ENCODE data around the gene ABLIM2.

ABLIM2 gene

DNA sequence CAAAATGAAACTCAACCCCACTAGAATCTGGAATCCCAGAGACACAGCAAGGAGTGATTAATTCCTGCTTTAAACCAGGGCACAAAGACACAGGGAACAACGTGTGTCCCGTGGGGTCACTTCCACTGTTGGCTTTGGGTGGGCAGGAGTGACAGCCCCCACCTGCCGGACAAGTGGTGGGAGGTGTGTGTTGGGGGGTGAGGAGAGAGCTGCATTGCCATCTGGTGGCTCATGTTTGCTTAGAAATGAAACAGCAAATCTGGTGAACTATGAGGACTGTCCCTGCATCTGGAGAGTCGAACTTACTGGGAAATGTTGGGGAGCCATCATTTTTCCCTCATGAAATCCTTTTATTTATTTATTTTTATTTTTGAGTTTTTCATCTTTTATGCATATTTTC lies 143.1 kb downstream of the ABLIM2 start:
- DNase-seq, result no peak

DNA sequence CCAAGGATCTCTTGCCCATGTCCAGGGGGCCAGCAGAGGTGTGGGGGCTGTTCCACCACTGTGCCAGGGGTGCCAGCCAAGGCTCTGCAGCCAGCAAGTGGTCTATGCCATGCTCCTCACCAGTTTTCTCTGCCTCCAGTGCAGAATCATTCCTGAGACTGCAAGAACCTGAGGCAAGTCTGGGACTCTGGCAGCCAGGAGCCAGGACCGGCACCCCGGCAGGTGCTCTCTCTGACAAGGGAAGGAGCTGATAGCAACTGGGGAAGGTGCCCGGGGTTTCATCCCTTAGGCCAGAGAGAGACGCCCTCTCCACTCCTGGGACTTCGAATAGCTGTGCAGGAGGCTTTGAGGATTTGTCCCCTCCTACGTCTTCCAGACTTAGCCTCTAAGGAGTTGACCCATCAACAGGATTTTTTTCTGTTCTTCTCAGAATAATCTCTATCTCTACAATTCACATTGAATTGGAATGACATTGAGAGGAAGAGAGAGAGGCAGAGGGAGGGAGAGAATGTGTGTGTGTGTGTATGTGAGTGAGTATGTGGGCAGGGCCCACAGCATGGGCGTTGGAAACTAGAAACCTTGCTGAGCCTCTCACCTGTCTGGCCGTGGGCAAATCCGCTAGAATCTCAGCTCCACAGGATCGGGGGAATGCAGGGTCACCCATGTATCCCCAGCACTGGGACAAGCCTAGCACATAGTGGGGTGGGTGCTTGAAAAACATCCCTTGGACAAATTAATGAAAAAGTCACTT lies 144.5 kb downstream of the ABLIM2 start:
- no peak for DNase-seq

DNA sequence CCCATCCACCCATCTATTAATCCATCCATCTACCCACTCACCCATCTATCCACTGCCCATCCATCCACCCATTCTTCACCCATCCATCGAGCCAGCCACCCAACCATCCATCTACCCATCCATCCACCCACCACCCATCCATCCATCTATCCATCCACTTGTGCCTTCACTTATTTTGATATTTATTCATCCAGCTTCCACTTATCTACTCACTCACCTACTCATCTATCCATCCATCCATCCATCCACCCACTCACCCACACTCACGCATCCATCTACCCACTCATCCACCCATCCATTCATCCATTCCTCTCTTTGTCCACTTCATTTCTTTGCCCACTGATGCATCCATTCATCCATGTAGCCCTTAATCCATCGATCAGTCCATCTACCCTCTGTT lies 146.1 kb downstream of the ABLIM2 start:
- DNase-seq, result no peak

DNA sequence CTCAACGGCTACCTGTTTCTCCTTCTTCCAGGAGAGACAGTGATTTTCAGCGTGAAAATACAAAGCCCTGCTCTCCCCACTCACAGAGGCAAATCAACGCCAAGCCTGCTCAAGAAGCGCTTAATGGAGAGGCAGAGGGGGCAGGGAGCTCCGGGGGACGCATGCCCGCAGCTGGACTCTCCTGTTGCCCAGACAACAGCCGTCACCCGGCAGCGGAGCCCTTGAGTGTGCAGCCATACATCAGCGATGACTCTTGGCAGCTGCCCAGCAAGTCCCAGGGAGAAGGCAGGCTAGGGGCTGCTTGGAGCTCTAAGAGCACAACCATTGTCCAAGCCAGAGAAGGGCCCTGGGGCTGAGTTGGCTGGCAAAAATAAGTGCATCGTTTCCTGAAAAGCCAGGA lies 148.0 kb downstream of the ABLIM2 start:
- DNase-seq, result no peak

DNA sequence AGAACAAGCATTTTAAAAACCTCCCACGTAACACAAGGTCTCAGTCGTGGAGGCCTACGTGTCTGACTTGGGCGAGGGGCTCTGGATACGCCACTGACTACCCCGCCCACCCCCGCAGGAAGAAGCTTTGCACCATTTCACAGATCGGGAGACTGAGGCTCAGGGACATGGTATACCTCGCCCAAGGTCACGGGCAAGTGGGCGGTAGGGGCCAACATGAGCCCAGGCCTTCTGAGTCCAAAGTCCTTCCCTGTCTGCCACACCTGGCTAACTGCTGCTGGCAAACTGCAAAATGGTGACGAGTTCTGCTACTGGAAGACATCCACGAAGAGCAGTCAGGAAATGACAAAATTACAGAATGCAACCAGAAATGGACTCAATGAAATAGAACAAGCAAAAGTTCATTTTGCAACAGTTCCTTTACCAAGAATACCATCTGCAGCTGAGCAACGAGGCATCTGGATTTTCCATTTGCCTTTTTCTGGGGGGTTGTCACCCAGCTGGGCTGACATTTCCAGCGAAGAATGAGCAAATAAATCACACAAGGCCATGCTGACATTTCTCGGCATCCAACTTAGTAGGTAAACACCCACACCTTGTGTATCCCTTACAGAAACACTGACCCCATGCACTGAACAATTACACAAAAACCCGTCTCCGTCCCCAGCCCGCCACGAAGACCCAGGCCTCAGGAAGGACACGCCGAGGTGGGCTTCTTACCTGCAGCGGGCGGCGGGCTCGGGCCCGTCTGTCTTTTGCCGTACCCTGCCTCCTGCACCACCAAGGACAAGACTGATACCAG lies 148.7 kb downstream of the ABLIM2 start:
- DNase-seq, result no peak

DNA sequence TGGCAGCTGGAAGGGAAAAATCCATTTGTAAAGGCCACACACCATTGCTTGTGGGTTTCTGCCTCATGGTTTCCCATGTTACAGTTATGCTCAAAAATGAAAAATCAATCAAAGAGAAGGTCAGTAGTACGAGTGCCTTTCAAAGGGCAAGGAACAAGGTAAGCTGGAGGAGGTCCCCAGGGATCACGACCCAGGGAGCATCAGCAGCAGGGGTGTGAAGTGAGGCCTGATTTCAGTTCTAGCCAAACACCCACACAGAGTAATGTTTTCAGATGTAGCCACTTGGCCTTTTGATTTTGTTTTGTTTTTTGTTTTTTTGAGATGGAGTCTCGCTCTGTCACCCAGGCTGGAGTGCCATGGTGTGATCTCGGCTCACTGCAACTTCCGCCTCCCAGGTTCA lies 149.5 kb downstream of the ABLIM2 start:
- no peak for DNase-seq

DNA sequence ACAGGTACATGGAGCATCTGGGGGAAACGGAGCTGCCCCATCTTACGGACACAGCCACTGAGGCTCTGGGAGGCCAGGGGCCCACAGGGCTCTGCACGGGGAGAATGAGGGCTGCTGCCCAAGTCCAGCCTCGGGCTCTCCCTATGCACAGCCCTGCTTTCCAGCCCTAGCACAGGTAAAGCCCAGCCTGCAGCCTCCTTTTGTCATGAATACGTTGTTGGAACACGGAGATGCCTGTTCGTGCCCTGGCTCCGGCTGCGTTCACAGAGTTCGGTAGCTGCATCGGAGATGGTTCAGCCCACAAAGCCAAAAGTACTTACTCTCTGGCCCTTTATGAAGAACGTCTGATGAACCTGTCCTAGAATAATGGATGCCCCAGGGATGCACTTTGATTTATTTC lies 150.2 kb downstream of the ABLIM2 start:
- DNase-seq, result no peak

DNA sequence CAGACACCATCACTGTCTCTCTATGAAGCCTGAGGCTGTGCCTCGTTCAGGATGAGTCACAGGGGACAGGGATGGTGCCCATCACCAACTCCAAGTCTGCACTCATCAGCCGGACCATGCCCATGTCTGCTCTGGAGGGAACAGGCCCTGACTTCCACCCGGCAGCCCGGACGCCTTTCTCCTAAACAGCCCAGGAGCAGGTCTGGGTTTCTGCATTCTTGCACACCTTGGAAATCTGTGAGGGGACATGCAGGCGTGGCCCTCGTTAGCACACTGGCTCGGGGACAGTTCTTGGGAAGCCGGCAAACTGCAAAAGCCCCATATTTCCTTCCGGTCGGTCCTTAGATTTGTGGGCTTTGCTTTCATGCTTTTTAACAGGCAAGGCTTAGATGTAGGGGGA lies 151.0 kb downstream of the ABLIM2 start:
- DNase-seq, result no peak

DNA sequence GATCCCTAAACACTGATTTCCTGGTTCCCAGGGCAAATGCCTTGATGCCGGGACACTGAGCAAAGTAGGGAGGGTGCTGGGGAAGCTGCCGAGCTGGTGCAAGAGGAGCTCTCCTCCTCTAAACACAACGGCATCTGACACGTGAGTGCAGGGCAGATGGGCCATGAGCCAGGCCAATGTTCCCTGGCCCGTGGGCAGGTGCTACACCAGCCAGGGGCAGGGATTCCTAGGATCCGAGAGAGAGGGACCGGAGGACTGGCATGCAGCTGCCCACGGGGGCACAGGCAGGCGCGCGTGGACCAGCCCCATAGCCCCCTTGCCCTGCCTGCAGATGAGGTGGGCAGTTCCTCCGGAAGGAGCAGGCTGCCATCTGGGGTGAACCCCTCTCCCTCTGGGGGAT lies 152.1 kb downstream of the ABLIM2 start:
- no peak for DNase-seq

DNA sequence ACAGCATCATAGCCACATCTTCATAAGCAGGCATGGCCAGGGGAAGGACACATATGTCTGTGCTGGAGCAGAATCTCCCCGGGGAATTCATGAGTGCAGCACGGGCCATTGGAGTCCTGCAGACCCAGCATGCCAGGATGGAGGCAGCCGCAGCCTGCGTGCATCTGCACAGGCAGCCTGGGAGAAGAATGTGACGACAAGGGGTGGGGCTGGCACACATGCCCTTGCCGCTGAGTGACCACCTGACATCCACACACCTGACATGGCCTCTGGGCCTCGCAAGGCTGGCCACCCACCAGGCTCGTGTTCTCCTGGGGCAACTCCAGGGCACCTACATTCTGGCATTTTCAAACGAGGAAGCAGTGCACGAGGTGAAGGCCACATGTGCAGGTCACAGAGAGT lies 152.8 kb downstream of the ABLIM2 start:
- DNase-seq, result no peak

DNA sequence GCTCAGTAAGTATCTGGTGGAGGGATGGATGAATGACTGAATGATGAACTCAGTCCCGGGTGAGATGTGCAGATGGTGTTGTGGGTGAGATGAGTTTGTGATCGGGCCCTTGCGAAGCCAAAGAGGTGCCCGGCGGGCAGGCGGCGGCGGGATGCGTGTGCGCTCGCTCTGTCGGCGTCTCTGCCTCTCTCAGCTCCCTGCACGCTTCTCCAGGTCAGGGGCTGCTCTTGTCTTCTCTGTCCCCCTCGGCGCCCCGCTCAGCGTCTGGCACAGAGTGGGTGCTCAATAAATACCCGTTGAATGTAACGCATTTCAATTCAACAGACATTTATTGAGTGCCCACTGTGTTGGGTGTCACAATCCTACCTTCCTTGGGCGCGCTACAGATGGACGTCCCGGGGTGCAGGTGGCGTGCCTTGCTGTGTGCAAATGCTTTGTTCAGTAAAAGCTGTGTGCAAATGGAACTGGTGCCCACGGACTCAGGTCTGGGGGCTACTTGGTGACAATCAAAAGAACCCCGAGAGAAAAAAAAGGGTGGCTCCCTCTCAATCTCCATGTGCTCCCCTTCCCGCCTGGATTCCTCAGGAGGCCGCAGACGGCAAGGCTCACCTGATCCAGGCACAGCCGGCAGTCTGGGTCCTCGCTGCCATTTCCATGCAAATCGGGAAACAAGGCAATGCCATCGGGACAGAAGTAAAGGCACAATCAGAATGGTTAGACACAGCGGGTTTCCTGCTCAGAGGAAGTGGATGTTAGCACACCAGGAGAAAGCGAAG lies 153.4 kb downstream of the ABLIM2 start:
- no peak for DNase-seq

DNA sequence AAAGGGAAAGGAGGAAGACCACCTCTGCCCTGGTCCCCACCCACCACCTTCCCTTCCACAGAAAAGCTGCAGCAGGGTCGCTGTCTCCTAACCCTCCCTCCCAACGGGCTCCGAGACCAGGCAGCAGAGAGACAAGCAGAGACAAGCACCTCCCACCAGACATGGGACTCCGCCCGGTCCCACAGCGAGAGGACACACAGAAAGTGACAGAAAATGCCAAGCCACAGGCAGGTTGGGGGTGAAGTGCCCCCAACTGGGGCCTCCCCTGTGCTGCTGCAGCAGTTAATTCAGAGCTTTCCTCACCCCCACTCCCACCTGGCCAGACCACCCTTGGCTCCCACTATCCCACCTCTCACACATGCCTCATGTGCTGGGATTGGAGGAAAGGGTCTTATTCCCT lies 154.5 kb downstream of the ABLIM2 start:
- DNase-seq, result no peak

DNA sequence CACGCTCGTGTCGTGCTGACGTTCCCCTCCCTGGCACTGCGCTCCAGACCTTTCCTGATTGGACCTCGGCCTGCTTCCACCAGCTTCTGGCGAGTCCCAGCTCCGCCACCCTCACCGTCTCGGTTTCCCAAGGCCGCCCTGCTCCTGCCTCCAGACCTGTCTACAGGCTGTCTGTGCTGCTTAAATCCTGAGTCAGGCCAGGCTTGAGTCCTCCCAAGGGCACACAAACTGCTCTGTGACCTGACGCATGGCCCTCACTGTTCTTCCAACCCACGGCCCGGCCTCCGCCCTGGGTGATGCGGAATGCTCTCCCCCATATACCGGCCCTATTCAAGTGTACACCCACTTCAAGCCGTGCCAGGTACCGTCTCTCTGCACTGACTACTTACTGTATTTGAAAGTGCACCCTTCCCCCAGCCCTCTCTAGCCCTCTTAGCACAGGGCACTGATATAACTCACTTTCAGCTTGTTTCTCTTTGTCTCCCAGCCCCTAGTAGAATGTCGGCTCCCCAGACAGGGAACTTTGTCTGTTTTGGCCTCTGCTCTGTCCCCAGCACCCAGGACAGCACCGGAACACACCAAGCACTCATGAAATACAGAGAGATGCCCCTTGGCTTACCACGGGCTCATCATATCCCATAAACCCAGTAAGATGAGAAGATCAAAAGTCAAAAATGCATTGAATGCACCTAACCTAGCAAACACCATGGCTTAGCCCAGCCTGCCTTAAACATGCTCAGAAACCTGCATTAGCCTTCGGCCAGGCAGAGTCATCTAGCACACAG lies 155.9 kb downstream of the ABLIM2 start:
- DNase-seq, result no peak

DNA sequence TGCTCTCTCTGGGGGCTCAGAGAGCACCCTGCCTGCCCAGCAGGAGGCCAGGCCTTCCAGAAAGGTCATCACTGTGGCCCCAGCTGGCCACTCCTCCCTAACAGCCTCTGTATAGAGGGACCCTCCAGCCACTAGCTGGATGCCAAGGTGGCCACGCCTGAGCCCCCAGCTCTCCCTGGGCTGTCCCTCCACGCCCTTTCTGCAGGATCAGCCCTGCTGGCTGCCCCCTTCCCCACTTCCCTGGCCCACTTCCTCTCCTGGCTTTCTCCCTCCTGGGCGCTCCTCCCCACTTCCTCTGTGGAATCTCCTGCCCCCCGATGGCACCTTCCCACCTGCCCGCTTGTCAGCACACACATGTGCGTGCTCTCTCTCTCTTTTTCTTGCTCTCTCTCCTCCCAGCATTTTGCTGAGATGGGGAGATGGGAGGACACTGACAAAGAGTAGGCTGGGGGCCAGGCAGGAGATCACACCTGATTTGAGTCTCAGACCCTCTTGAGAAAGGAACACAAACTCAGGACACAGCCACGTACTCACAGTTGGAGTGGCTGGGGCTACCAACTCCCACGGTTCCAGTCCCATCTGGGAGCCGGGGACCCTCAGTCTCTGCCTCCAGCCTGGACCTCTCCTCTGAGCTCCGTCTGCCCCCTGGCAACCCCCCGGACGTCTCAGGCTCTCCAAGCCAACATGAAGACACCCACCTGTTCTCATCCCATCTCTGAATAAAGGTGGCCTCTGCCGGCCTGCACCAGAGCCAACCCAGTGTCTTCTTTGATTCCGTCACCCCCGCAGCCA lies 156.9 kb downstream of the ABLIM2 start:
- no peak for DNase-seq

DNA sequence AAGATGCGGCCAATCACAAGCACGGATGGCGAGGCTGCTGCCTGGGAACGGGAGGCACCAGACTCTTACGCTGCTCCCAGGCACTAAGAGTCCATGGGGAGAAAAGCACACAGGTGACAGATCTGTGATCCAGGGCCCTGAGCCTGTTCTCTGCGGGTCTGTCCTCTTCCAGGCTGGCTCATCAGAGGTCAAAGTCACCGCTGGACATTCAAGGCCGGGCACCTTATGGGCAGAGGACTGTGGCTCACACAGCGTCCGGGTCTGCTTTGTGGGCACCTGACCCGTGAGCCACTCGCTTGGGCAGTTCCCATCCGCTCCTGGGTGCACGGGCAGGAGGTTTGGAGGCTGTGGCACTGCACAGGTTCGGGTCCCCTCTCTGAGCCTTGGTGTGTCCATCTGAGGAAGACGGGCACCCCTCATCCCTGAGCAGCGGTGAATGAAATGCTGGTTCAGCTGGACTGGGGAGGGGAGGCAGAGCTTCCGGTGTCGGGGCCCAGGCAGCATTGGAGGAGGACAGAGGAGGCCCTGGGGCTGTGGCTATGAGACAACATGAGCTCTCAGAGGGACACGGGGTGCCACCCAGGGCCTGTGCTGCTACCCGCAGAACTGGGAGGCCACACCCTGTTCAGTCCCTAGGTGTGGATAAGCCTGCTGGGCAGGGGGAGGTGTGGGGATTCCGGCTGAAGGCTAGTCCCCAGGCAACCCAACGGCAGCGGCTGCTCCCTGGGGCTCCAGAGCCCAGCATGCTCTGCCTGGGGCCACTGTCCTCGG lies 157.7 kb downstream of the ABLIM2 start:
- DNase-seq, result no peak

DNA sequence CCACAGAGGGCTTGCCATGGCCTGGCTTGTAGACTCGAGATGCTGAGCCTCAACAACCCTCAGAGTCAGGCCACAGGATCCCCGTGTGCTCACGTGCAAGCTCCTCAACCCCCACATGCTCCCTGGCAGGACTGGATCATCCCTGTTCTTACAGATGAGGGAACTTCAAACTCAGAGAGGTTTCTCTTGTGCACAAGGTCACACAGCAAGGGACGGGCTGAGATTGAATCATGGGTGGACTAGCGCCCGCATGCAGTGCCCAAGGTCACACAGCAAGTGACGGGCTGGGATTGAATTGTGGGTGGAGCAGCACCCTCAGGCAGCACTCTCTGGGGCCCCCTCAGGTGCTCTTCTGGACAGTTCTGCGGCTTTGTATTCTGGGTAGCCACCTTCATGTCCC lies 158.4 kb downstream of the ABLIM2 start:
- DNase-seq, result no peak

DNA sequence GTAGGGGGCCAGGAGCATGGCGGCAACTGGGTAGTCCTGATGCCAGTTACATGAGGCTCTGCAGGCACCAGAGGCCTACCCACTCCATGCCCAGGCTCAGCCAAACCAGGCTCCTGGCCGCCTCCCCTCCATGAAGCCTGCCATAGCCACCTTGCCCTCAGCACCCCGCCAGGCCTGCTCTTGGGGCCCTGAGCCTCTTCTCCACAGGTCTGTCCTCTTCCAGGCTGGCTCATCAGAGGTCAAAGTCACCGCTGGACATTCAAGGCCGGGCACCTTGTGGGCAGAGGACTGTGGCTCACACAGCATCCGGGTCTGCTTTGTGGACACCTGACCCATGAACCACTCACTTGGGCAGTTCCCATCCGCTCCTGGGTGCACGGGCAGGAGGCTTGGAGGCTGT lies 158.9 kb downstream of the ABLIM2 start:
- no peak for DNase-seq

DNA sequence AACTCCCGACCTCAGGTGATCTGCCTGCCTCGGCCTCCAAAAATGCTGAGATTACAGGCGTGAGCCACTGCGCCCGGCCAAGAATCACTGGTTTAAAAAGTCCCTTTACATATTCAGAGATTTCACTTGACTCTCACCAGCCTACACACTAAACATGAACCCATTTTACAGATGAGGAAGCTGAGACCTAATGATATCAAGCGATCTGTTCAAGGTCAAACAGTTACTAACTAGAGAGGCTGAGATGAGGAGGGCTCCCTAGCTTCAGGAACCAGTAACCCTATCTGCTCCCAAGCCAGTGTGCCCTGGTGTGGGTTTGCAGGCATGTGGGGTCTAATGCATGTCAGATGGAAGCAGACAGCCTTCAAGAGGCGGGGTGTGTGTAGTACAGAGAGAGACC lies 159.3 kb downstream of the ABLIM2 start:
- no peak for DNase-seq

DNA sequence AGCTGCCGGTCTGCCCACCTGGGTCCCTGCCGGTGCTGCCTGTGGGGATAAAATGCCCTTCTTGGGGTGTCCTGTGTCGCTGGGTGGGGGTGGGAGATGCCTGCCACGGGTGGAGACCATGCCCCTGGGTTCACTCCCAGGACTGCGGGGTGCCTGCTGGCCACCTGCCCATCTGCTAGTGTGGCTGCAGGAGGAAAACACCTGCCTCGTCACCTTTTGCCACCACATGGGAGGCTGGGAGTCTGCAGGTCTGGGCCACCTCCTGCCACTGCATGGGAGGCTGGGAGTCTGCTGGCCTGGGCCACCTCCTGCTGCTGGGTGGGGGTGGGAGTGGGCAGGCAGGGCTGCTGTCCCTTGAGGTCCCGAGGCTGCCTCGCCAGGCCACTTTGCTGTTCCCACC lies 160.2 kb downstream of the ABLIM2 start:
- no peak for DNase-seq

DNA sequence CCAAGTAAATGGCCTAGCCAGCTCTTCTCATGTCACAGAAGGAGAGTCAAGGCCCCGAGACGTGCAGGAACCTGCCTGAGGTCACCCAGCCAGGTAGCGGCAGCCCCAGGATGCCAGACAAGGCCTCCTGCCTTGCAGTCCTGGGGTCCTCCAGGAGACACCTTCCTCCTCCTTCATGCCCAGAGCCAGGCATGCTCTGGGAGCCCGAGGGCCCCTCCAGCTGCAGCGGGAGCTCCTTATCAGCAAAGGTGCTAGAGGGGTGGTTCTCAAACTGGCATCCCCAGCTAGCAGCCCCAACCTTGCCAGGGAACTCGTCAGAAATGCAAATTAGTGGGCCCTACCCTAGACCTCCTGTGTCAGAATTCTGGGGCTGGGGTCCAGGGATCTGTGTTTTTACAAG lies 162.7 kb downstream of the ABLIM2 start:
- DNase-seq, result no peak

DNA sequence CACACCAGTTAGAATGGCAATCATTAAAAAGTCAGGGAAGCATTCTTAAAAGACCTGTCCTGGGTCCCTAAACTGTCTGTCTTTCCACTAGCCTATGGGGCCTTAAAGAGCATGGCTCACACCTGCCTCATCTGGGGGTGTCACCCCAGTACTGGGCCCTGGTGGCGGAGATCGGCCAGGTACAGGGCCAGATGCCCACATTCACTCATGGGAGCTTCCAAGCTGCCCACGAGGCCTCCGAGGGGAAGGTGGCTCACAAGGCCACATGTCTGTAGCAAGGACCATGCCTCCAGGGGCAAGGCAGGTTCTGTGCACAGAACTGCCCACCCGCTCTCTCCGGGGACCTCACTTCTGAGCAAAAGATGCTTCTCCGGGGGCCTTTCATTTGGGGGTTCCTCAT lies 163.5 kb downstream of the ABLIM2 start:
- no peak for DNase-seq
